ENCODE data around the gene OR10G2.

- no peak for TF ChIP-seq POLR2A (IDR thresholded peaks at IDR 0.05)
- TF ChIP-seq CTCF (IDR thresholded peaks at IDR 0.05) = no peak
Observed at GRCh38 chr14:21634840-21635239, at the start of gene OR10G2.
